GM19239 (cell line): ENCODE data around the gene DPH2.

Experiments
- DNase-seq: peaks from one replicate; pipeline ENCODE4 v3.0.0; 2011; ENCODE audit warnings: low spot score; ENCODE audit not compliant: insufficient read length
- FAIRE-seq: peaks from 2 replicates; lab custom pipeline; 2011; peaks lifted over from hg19 to GRCh38; lab: Jason Lieb, UNC

DPH2 gene

GRCh38 chr1:43942411-43942810 lies 27.4 kb upstream of the DPH2 start:
- no peak for FAIRE-seq
- no peak for DNase-seq

GRCh38 chr1:43944860-43945259 lies 24.9 kb upstream of the DPH2 start:
- FAIRE-seq (no peak), DNase-seq (no peak)

GRCh38 chr1:43945674-43946235 lies 24.1 kb upstream of the DPH2 start:
- DNase-seq (no peak), FAIRE-seq (no peak)

GRCh38 chr1:43946236-43947060 lies 23.4 kb upstream of the DPH2 start, which contains the start of gene IPO13:
IPO13 (plus strand) TSS chr1:43946950; CDS start chr1:43947601, 651 bp downstream.
- FAIRE-seq (peak; percentile 96), DNase-seq (peak; percentile 98)

DNA sequence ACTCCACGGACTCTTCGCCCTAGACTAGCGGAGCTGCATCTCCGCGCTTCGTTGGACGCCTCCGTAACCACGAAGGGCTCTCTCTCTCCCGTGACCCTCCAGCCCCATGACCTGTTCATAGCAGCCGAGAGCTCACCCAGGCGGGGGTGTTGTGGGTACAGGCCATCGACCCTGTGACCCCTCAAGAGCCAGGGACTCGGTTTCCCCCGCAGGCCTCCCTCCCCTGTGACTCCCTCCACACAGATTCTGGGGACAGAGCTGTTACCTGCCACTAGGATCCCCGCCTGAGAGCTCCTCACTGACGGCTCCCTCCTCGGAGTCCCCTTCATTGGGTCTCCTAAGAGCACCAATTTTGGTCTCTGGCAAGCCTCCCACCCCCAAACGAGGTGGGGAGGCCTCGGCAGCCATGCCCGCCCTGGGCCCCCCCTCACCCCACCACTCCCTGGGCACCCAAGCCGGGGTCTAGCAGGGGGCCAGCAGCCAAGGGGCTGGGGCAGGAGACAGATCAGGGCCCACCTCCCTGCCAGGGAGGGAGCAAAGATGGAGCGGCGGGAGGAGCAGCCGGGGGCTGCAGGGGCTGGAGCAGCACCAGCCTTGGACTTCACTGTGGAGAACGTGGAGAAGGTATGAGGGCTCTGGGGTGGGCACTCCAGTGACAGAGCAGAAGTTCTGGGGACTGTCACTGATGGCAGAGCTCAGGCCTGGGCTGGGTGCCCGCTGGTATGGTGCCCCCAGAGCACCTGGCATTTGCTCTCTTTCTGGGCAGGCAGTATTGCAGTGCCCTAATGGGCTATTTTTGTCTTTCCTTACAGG lies 22.5 kb upstream of the DPH2 start:
- FAIRE-seq (no peak), DNase-seq (no peak)

- DNase-seq, result no peak
- FAIRE-seq, result no peak
Measured at GRCh38 chr1:43947874-43948437, 21.9 kb upstream of the DPH2 start.

GRCh38 chr1:43949678-43950077 lies 20.1 kb upstream of the DPH2 start:
- FAIRE-seq (no peak), DNase-seq (no peak)

DNA sequence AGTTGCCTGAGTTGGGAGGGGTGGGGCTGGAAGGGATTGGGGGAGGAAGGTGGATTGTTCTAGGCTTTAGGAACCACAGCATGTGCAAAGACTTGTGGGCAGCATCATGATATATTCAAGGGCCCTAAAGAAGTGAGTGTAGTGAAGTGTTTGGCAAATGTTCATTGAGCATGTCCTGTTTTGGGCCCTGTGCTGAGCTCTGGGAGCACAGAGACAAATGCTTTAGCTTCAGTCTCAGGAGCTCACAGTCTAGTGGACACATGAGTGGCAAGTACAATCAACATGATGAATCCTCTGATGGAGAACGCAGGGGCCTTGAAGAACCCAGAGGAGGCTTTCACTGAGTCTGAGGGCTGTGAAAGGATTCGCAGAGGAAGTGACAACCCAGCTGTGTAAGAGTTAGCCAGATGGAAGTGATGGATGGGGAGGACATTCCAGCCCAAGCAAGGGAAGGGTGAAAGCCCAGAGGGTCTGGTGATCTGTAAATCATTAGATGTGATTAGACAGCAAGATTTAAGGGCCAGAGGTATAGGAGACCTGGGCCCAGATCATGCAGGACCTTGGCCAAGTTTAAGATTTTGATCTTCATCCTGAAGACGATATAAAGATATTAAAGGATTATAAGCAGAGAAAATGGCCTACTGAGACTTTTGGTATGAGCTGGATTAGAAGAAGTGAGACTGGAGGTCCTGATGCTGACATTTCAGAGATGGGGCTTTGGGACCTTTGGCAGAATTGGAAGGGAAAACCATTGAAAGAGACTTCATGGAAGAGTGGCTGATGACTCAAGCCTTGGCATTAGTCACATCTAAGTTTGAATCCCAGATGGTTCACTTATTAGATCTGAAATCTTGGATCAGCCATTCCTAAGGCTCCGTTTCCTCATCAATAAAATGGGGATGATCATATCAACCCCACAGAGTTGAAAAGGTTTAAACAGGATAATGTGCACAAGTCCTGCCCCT lies 18.5 kb upstream of the DPH2 start:
- FAIRE-seq, result no peak
- DNase-seq, result no peak

DNA sequence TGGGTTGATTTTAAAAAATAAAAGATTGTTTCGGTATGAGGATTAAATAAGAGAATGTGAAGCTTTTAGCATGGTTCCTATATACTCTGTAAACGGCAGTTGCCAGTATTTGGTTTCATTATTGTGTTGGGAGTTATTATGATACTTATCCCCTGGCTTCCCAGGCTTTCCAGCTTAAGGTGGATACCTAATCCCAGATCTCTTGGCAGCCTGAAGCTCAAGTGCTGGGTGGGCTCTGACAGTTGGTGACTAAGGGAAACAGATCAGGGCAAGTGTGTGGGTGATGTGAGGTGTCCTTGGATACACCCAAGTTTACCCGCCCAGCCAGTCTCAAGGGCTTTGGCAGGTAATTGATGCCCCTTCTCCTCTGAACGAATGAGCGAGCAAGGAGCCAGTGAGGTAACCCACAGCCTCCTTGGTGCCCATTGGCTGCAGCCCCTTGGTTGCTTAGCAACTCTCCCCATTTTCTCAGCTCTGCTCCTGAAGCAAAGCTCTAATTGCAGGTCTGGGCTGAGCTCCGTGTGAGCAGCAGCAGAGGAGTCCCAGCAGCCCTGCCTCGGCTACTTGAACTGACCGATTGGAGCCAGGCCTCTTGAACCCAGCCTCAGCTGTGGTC lies 17.0 kb upstream of the DPH2 start:
- FAIRE-seq, result no peak
- no peak for DNase-seq

DNA sequence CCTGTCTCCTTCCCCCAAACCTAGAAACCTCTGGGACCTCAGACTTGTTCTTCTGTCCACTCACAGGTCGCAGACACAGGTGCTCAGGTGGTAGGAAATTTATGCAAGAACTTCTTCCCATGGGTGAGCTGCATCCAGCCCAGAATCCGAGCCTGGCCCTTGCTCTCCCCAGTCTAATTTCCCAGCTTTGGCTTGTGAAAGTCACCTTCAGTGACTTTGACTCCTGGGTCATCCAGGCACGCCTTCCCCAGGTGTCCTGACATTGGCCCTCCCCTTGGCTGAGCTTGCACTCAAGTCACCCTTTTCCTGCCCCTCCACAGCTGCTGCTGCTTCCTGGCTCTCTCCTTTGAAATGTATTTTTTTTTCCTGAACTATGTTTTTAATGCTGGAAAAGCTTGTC lies 16.4 kb upstream of the DPH2 start:
- FAIRE-seq (no peak), DNase-seq (no peak)

GRCh38 chr1:43954036-43954435 lies 15.8 kb upstream of the DPH2 start:
- DNase-seq, result no peak
- no peak for FAIRE-seq

DNA sequence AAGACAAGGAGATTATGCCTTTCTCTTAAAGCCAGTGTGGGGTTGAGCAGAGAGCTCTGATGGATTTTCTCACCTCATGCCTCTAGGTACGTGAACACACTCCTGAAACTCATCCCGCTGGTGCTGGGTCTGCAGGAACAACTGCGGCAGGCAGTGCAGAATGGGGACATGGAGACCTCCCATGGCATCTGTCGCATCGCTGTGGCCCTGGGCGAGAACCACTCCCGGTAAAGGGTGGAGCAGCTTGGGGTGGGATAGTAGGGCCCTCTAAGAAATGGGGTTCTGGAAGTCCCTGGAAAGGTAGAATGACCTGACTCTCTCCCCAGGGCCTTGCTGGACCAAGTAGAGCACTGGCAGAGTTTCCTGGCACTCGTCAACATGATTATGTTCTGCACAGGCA lies 13.6 kb upstream of the DPH2 start:
- FAIRE-seq, result no peak
- DNase-seq, result no peak

DNA sequence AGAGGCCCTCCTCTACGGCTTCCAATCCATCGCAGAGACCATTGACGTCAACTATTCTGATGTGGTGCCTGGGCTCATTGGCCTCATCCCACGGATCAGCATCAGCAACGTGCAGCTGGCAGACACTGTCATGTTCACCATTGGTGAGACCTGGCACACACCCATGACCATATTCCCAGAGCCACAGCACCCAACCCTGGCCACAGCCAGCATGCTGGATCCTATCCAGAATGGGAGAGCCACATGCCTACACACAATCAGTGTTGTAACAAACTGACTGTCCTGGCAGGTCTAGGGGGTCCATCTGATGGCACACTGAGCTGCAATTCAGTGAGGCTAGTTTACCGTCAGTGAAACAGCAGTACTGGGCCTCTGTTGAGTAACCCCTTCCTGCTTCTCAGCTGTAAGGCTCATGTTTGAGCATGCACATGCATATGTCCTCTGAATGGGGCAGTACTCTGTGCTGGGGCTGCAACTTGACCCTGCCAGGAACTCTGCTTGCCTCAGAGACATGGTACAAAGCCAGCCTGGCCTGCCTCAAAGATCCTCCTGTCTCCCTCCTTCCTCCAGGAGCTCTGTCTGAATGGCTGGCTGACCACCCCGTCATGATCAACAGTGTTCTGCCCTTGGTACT lies 12.3 kb upstream of the DPH2 start:
- FAIRE-seq (no peak), DNase-seq (no peak)

- DNase-seq (no peak), FAIRE-seq (no peak)
Measured at GRCh38 chr1:43958351-43959255, 11.2 kb upstream of the DPH2 start.

GRCh38 chr1:43960798-43961197 lies 9.0 kb upstream of the DPH2 start:
- no peak for FAIRE-seq
- no peak for DNase-seq

DNA sequence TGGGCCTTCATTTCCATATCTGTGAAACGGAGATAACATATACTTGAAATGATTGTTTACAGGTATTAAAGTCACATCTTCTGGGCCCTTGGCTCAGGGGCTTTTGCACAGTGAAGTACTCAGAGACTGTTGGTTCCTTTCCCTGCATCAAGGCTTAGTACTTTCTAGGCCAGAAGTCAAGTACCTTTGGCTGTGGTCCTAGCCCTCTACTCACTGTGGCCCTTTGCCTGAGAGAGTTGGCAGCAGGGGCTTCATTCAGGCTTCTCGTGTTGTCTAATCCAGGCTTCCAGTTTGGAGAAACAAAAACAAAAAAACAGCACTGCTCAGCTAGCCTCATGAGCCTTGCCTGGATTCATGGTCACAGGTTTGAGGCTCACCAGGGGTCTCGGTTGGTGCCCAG lies 8.1 kb upstream of the DPH2 start:
- no peak for DNase-seq
- FAIRE-seq, result no peak

DNA sequence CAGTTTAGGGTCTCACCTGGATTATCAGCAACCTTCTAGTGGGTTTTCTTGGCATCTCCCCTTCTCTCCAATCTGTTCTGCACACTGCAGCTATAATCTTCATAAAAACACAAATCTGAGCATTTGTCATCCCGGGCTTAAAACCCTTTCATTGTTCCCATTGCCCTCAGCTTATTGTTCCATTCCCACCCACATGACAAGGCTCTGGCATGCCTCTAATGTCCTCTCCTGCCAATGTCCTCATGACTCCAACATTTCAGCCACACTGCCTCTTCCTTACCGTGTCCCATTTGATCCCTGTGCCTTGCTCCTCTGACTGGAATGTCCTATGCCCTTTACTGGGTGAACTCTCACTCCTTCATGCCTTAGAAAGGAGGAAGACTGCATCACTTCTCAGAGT lies 7.5 kb upstream of the DPH2 start:
- no peak for DNase-seq
- no peak for FAIRE-seq

GRCh38 chr1:43963006-43963405 lies 6.8 kb upstream of the DPH2 start:
- DNase-seq (no peak), FAIRE-seq (no peak)
